Omental fat pad (tissue), 4 donors: Measurements from ENCODE around the gene ZNF536. TPM values are rescaled to one million over a fixed set of nuclear protein-coding genes. Genes with fewer than 3 reads are reported as not detected.
"Not testable (repeated sequence)": the region's sequence is repeated elsewhere in the genome, so short reads cannot be mapped to it uniquely, and the experiment has no call there.

Experiments used
- ATAC-seq: fragments of 150-250 bp; one replicate; pipeline ENCODE4 v1.9.1; 2016; ENCODE audit warnings: mild to moderate bottlenecking, moderate library complexity; ENCODE audit not compliant: low FRiP score
- DNase-seq: peaks from one replicate; pipeline ENCODE4 v3.0.0-alpha.2; 2019; ENCODE audit warnings: low spot score
- CTCF ChIP-seq, 3 donors: fragments of 450-650 bp; IDR thresholded peaks; one replicate each; pipeline ENCODE4 v1.5.1; 2016 to 2017; ENCODE audit warnings: antibody characterized with exemption in 3 of 3, mild to moderate bottlenecking in 3 of 3, moderate library complexity in 2 of 3
- total RNA-seq, 4 donors: library from RNA; depleted of rRNA; stranded (reverse); fragments of >200 nt; gene quantifications; one replicate each; pipeline ENCODE4 v1.1.0, GENCODE V29; 2016

Gene ZNF536
- total RNA-seq, 4 donors from 2014 or later: 0.09 to 1.1 TPM; not detected in 2

GRCh38 chr19:30341611-30342201, 30.5 kb upstream of the ZNF536 start:
- ATAC-seq: no peak
- TF ChIP-seq CTCF (IDR thresholded peaks at IDR 0.05): no peak
- DNase-seq: no peak

DNA sequence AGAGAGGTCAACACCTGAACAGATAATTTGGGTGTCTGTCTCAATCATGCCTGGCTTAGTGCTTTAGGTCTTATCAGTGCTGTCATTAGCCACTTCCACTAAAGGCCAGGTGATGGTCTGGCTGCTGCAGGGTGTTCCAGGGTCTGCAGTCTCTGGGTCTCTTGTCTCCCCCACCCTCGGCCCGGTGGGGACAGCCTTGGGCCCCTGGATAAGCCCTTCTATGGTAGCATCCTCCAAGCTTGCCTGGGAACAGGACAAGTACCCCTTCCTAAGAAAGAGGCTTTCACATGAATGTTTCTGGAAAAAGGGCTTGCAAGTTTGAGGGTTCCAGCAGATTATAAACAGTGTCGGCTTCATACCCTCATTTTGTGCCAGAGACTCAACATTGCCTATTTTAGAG, 29.3 kb upstream of the ZNF536 start:
- DNase-seq (no peak), ATAC-seq (no peak)
- TF ChIP-seq CTCF (IDR thresholded peaks at IDR 0.05): no peak

DNA sequence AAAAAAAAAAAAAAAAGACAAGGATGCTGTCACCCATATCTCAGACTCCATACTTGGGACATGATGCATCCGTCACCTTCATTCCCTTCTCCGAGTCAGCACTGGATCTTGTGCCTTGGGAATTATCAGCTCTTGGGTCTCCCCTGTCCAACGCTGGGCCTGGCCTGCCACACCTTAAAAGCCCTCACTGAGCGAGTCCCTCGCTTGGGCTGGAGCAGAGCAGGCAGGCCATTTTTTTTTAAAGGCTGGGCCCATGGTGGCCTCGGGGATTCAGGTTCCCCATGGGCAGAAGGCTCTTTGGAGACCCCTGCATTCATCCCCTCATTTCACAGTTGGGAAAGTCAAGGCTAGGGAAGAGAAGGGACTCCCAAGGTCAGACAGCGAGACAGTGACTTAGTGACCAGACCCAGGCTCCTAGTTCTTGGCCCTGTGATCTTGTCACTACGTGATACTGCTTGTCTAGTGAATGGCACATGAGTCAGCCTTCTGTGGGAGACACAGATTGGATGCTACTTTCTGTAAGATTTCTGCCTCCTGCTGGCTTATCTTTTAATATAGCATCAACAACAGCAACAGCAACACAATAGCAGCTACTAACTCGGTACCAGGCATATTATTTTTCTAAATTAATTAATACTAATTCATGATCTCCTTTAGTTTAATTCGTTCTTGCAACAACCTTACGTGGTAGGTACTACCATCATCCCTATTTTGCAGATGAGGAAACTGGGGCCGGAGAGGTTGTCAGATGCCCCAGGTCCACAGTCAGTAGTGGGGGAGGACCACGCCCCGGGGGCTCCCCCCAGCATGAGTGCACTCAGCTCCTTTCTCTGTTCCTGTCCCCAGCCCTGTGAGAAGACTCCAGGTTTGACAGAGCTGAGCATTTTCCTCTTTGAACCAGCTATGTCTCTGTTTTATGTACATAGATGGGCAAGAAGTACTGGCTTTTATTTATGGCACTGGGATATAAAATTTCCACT, 27.4 kb upstream of the ZNF536 start:
- no peak for DNase-seq
- no peak for TF ChIP-seq CTCF (IDR thresholded peaks at IDR 0.05)
- no peak for ATAC-seq

DNA sequence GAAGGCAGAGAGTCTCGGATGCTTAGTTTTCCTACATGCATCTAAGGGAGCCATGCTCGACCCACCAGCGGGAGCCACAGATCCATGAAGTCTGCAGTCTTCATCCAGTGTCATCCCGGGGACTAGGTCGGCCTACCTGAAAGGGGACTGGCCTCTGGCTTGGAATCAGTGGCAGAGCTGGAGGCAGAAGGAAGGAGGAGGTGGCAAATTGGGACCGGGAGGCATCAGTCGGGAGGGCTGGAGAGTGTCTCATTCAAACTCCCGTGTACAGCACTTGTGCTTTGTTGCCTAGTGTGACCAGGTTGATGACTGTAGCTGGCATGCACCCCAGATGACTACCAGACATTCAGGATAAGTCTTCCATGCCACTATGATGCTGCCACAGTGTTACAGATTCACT, 26.5 kb upstream of the ZNF536 start:
- ATAC-seq (no peak), DNase-seq (no peak)
- TF ChIP-seq CTCF (IDR thresholded peaks at IDR 0.05): no peak

GRCh38 chr19:30346468-30346867, 25.7 kb upstream of the ZNF536 start:
- not testable (repeated sequence) for ATAC-seq, DNase-seq

DNA sequence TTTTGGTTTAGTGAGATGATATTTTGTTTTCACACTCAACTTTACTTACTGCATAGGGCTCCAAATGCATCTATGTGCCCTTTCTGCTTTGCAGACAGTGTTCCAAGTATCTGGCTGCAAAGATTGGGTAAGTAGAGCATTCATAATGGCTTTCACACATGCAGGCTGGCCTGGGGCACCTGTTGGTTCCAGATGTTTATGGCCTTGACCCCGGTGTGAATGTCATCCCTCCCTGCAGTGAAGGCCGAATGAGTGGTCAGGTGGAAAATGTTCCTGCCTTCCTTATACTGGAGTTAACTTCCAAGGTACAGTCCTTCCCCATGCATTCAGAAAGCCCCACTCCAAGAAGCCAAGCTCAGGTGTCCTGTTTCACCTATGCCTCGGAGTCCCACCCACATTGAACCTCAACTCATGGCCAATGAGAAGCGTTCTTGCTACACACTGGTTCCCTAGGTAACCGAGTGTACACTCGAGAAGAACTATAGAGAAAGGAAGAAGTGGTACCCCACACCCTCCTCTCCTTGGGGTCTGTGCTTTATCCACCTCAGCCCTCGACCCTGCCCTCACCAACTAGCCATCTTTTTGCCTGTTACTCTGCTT, 23.0 kb upstream of the ZNF536 start:
- TF ChIP-seq CTCF (IDR thresholded peaks at IDR 0.05): no peak
- ATAC-seq: no peak
- DNase-seq: no peak
